ENCODE data around the gene CLASRP. TPM values are rescaled to one million over a fixed set of nuclear protein-coding genes. Genes with fewer than 3 reads are reported as not detected.

The CLASRP gene
- total and polyA plus RNA-seq, 2 of the 8 experiments (the other 6 are each of a cell fraction or from before 2014, with no cell fraction given), result 22.3 to 71.7 TPM

DNA sequence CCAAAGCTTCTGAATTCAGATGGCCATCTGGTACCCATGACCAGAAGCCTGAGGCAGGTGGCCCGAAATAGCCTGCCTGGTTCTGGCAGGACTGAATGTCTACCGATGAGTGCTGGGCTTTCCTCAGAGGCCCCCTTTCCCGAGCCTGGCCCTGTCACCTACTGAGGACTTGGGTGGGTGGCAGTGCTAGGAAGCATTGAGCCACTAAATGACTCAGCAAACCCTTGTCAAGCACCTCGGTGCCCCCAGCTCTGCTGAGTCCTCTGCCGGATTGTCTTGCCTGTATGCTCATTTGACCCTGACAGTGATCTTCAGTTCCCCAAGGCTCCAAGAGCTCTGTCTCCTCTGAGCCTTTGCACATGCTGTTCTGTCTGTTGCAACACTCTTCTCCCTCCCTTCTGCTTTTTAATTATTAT lies 72.0 kb downstream of the CLASRP start (continued):
- TF ChIP-seq, protein P1, sequence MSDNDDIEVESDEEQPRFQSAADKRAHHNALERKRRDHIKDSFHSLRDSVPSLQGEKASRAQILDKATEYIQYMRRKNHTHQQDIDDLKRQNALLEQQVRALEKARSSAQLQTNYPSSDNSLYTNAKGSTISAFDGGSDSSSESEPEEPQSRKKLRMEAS (IDR thresholded peaks at IDR 0.05), result no peak
- no peak for TF ChIP-seq POLR2A (IDR thresholded peaks at IDR 0.05; ENCODE audit: control extremely low read depth in 1 of 2, low read depth in 2 of 2, low read length in 2 of 2)

Measured in H1 (cell line).